PFSK-1 (cell line): ENCODE results near the gene MRPL11.

Experiments used
- POLR2AphosphoS5 ChIP-seq: IDR thresholded peaks from 2 replicates; pipeline ENCODE4 v1.6.1; 2012; ENCODE audit warnings: low read depth, mild to moderate bottlenecking, control low read depth, low read length, moderate library complexity
- SIN3A ChIP-seq: IDR thresholded peaks from 2 replicates; pipeline ENCODE4 v1.6.1; 2012; ENCODE audit warnings: mild to moderate bottlenecking, low read length, moderate library complexity, borderline replicate concordance; ENCODE audit not compliant: insufficient read depth
- TAF1 ChIP-seq: IDR thresholded peaks from 2 replicates; pipeline ENCODE4 v1.6.1; 2012; ENCODE audit warnings: low read length, control low read depth, borderline replicate concordance; ENCODE audit not compliant: insufficient read depth

GRCh38 chr11:66393954-66394353 lies 44.7 kb downstream of the MRPL11 start:
- TF ChIP-seq POLR2AphosphoS5 (no peak), TAF1 (no peak), SIN3A (no peak)
